Right lobe of liver (tissue), 6 donors: ENCODE data around the gene PTPN7. TPM values are rescaled to one million over a fixed set of nuclear protein-coding genes. Genes with fewer than 3 reads are reported as not detected.
A peak's percentile ranks its signal among the peaks of the same experiment; 100 is the strongest.

Source experiments
- ATAC-seq, 4 donors: fragments of 200-7000 bp; cut with Tn5 transposase; one replicate each; pipeline ENCODE4 v1.9.1; 2020; ENCODE audit warnings: mild to moderate bottlenecking in 4 of 4, moderate library complexity in 4 of 4
- DNase-seq, 3 donors: peaks; one replicate each; pipeline ENCODE4 v3.0.0-alpha.2; 2020
- H3K27ac ChIP-seq, 3 donors: fragments of 200-600 bp; one replicate each; pipeline ENCODE4 v1.8.0; 2022
- H3K27me3 ChIP-seq, 2 donors: fragments of 200-600 bp; one replicate each; pipeline ENCODE4 v1.8.0; 2022
- H3K36me3 ChIP-seq, 4 donors: fragments of 200-600 bp; sonication (generic) in 1 of 4; one replicate each; pipeline versions ENCODE4 v1.5.1 to v1.8.0; 2017 to 2022; ENCODE audit warnings: control low read depth in 1 of 4
- H3K4me1 ChIP-seq, 4 donors: fragments of 200-600 bp; sonication (generic) in 1 of 4; one replicate each; pipeline versions ENCODE4 v1.5.1 to v1.8.0; 2017 to 2022; ENCODE audit warnings: control low read depth in 1 of 4
- H3K4me3 ChIP-seq, 3 donors: fragments of 200-600 bp; one replicate each; pipeline ENCODE4 v1.8.0; 2022
- H3K9me3 ChIP-seq, 4 donors: fragments of 200-600 bp; sonication (generic) in 1 of 4; one replicate each; pipeline versions ENCODE4 v1.5.1 to v1.8.0; 2017 to 2022; ENCODE audit warnings: control low read depth in 1 of 4
- CTCF ChIP-seq, 4 donors: fragments of 200-600 bp in 3 of 4; fragments of 450-650 bp in 1 of 4; IDR thresholded peaks; one replicate each; pipeline versions ENCODE4 v1.5.1 to v1.8.0; 2016 to 2022; ENCODE audit warnings: antibody characterized with exemption in 4 of 4, mild to moderate bottlenecking in 2 of 4
- POLR2A ChIP-seq: fragments of 450-650 bp; IDR thresholded peaks from one replicate; pipeline ENCODE4 v1.6.1; 2017; ENCODE audit warnings: antibody characterized with exemption, mild to moderate bottlenecking
- WGBS: methylation state at CpG from one replicate; pipeline ENCODE4 v1.1.6; 2018; ENCODE audit warnings: low coverage, low lambda C conversion rate; ENCODE audit not compliant: insufficient coverage; ENCODE audit errors: missing lambda C conversion rate; 5-methylcytosine and 5-hydroxymethylcytosine counted together
- intact Hi-C, 2 donors: fragments of 100-400 bp; cut with DNase I; formaldehyde crosslinking; loops; one replicate each; pipeline versions ENCODE4 v1.11.2 to v1.14.1; 2022
- total RNA-seq, 6 experiments: library from RNA; depleted of rRNA in 2 of 6; stranded (reverse); fragments of >200 nt in 2 of 6; fragmentation: NEBNext Ultra II Directional in 3 of 6; extraction: Animal tissue kit (Norgen Biotek cat#: 25700) in 3 of 6; gene quantifications; one replicate each; pipeline versions ENCODE4 v1.1.0 to v1.2.4, GENCODE V29; 2016 to 2023
- donor health status: DM: no; HTN: yes; CAD: no.
- donor health status: DM: no; HTN: no; CAD: no.
- donor health status: DM: no; HTN: no; CAD: no.
- donor health status: DM: no; HTN: yes; CAD: no.
- donor health status: DM: no; HTN: yes; CAD: no.

Gene PTPN7
- total RNA-seq, 6 experiments from 2014 or later: 0.18 to 5.1 (median 0.73) TPM

GRCh38 chr1:202159534-202160371, 649 bp downstream of the PTPN7 start:
- Histone ChIP-seq H3K4me1 (peaks cover 0 to 12% (median 0%) of the 10 kb centered on the region in 4 donors), H3K36me3 (no peaks in the 10 kb centered on the region), H3K9me3 (no peaks in the 10 kb centered on the region), H3K4me3 (peak overlapping the region in 1 of 3 donors; percentile 29), H3K27ac (peak overlapping the region in 2 of 3 donors; percentile 49 to 66), H3K27me3 (no peaks in the 10 kb centered on the region)
- intact Hi-C loops: no loop called here
- peak in 2 of 4 donors; percentile 5 to 12 for ATAC-seq
- DNase-seq: no peak
- no peak for TF ChIP-seq CTCF (IDR thresholded peaks at IDR 0.05)
- TF ChIP-seq POLR2A: no peak
- WGBS: 50% methylated on average over 14 of the region's 16 CpGs

DNA sequence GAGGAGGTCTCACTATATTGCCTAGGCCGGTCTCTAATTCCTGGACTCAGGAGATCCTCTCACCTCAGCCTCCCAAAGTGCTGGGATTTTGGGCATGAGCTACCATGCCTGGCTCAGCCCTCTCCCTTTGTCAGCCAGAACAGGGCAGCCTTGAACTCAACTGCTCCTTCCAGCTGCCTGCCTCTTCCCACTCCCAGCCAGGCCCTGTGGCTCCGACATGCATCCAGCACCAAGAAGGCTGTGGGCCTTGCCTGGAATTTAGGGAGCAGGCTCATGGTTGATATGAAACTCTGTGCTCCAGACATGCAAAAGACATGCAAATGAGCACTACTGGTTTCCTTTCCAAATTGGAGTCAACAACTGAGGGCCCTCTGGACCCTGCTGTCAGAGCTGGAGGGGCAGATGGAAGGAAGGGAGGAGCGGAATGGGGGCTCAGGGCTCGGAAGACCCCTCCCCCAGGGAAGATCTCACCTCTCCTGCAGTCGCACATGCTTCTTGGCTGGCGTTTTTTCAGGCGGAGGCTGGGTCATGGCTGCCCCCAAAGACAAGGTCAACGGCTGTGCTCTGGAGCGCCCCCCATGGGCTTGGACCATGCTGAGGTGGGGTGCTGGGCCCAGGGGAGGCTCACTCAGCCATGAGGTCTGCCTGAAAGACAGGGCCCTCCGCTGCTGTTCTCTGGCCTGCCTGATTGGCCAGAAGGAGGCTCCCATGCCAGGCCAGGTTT, 1.4 kb downstream of the PTPN7 start:
- H3K27me3 ChIP-seq: no peaks in the 10 kb centered on the region
- no peaks in the 10 kb centered on the region for H3K9me3 ChIP-seq
- H3K4me3 ChIP-seq: no peak overlapping the region
- 100% methylated on average over 1 of the region's 10 CpGs for WGBS
- H3K4me1 ChIP-seq: peaks cover 0 to 12% (median 0%) of the 10 kb centered on the region in 4 donors
- ATAC-seq: no peak
- no peak for TF ChIP-seq CTCF (IDR thresholded peaks at IDR 0.05)
- TF ChIP-seq POLR2A: no peak
- H3K27ac ChIP-seq: peak overlapping the region in 1 of 3 donors; percentile 66
- no peaks in the 10 kb centered on the region for H3K36me3 ChIP-seq
- intact Hi-C loops: no loop called here
- DNase-seq: no peak

DNA sequence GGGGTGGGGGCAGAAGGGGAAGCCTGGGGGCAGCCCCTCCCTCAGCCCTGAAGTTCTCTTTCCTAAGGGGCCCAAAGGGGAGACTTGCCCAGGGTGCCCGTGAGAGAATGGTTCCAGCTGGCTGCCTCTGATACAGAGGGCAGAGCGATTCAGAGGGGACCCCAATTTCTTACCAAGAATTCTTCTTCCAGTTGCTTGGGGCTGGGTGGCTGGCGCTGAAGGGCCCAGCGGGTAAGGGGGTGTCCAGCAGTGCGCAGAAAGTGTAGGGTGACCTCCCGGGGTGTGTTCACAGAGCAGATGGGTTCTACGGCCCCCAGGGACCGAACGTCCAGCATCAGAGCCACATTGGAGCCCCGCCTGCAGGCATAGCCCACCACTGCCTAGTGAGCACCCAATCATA, 2.5 kb downstream of the PTPN7 start:
- intact Hi-C loops: no loop called here
- no peak for ATAC-seq

GRCh38 chr1:202156590-202156989, 3.8 kb downstream of the PTPN7 start:
- ATAC-seq (no peak), DNase-seq (no peak)
- Histone ChIP-seq H3K27ac (no peak overlapping the region), H3K4me3 (no peak overlapping the region), H3K9me3 (no peaks in the 10 kb centered on the region), H3K36me3 (no peaks in the 10 kb centered on the region), H3K27me3 (no peaks in the 10 kb centered on the region), H3K4me1 (peaks cover 0 to 5% (median 0%) of the 10 kb centered on the region in 4 donors)
- TF ChIP-seq CTCF (IDR thresholded peaks at IDR 0.05) (no peak), POLR2A (no peak)
- WGBS: 80% methylated on average over 2 of the region's 8 CpGs
- intact Hi-C loops: no loop called here

More for the DNA sequence above, 2.5 kb downstream of the PTPN7 start:
- WGBS: 69% methylated on average over 2 of the region's 10 CpGs
- H3K9me3 ChIP-seq: no peaks in the 10 kb centered on the region
- H3K4me3 ChIP-seq: no peak overlapping the region
- TF ChIP-seq CTCF (IDR thresholded peaks at IDR 0.05) (no peak), POLR2A (no peak)
- no peak overlapping the region for H3K27ac ChIP-seq
- no peaks in the 10 kb centered on the region for H3K27me3 ChIP-seq
- H3K4me1 ChIP-seq: peaks cover 0 to 9% (median 0%) of the 10 kb centered on the region in 4 donors
- no peak for DNase-seq
- H3K36me3 ChIP-seq: no peaks in the 10 kb centered on the region
